GM12872 (cell line): ENCODE results near the gene PTPRN2.

Source experiments
- CTCF ChIP-seq: IDR thresholded peaks from 3 replicates; pipeline ENCODE4 v1.5.1; 2011; ENCODE audit warnings: low read depth, mild to moderate bottlenecking, low read length, moderate library complexity; ENCODE audit not compliant: insufficient read depth

The PTPRN2 gene

GRCh38 chr7:158281441-158281840 lies 306.2 kb downstream of the PTPRN2 start:
- no peak for TF ChIP-seq CTCF

- TF ChIP-seq CTCF: no peak
Measured at GRCh38 chr7:158280448-158281144, 307.0 kb downstream of the PTPRN2 start.

GRCh38 chr7:158279539-158280447 lies 307.8 kb downstream of the PTPRN2 start:
- no peak for TF ChIP-seq CTCF

GRCh38 chr7:158278745-158279320 lies 308.8 kb downstream of the PTPRN2 start:
- no peak for TF ChIP-seq CTCF

GRCh38 chr7:158277219-158278141 lies 310.1 kb downstream of the PTPRN2 start:
- no peak for TF ChIP-seq CTCF

- no peak for TF ChIP-seq CTCF
Measured at GRCh38 chr7:158276414-158277218, 311.0 kb downstream of the PTPRN2 start.
